ENCODE results near the gene IL6R. TPM values are rescaled to one million over a fixed set of nuclear protein-coding genes. Genes with fewer than 3 reads are reported as not detected.
A peak's percentile ranks its signal among the peaks of the same experiment; 100 is the strongest.

IL6R gene
- total RNA-seq, 3 donors from 2014 or later: 23.6 to 26.8 (median 24.0) TPM

GRCh38 chr1:154496383-154496782 is 91.2 kb downstream of the IL6R start:
- Histone ChIP-seq H3K27me3 (peaks cover 0 to 12% of the 10 kb centered on the region in 2 donors), H3K27ac (peak overlapping the region in 1 of 2 donors; percentile 49)
- intact Hi-C loops (cut with DNase I; ENCODE audit: low total_unique reads): no loop called here

GRCh38 chr1:154497026-154497806 is 92.1 kb downstream of the IL6R start:
- peaks cover 0 to 12% of the 10 kb centered on the region in 2 donors for H3K27me3 ChIP-seq
- TF ChIP-seq CTCF (IDR thresholded peaks at IDR 0.05) (no peak), POLR2A (IDR thresholded peaks at IDR 0.05) (no peak), POLR2AphosphoS5 (IDR thresholded peaks at IDR 0.05) (peak in 1 of 3 donors; percentile 27)
- intact Hi-C loops (cut with DNase I; ENCODE audit: low total_unique reads): no loop called here
- no peak for DNase-seq (ENCODE audit: low spot score in 2 of 2)
- H3K4me3 ChIP-seq: no peak overlapping the region
- no peaks in the 10 kb centered on the region for H3K4me1 ChIP-seq
- no peak overlapping the region for H3K27ac ChIP-seq
- no peaks in the 10 kb centered on the region for H3K36me3 ChIP-seq
- no peaks in the 10 kb centered on the region for H3K9me3 ChIP-seq

More at GRCh38 chr1:154496383-154496782, 91.2 kb downstream of the IL6R start:
- Histone ChIP-seq H3K4me1 (no peaks in the 10 kb centered on the region), H3K9me3 (no peaks in the 10 kb centered on the region), H3K36me3 (no peaks in the 10 kb centered on the region), H3K4me3 (no peak overlapping the region)
- TF ChIP-seq CTCF (IDR thresholded peaks at IDR 0.05) (no peak), POLR2A (IDR thresholded peaks at IDR 0.05) (no peak), POLR2AphosphoS5 (IDR thresholded peaks at IDR 0.05) (no peak)
- no peak for DNase-seq (ENCODE audit: low spot score in 2 of 2)

GRCh38 chr1:154499446-154499845 is 94.3 kb downstream of the IL6R start:
- intact Hi-C loops (cut with DNase I; ENCODE audit: low total_unique reads): no loop called here
- H3K4me3 ChIP-seq: peak overlapping the region in 2 of 3 donors; percentile 59 to 70
- H3K27ac ChIP-seq: no peak overlapping the region
- H3K36me3 ChIP-seq: no peaks in the 10 kb centered on the region
- H3K4me1 ChIP-seq: no peaks in the 10 kb centered on the region
- no peak for DNase-seq (ENCODE audit: low spot score in 2 of 2)
- peaks cover 0 to 12% of the 10 kb centered on the region in 2 donors for H3K27me3 ChIP-seq
- TF ChIP-seq CTCF (IDR thresholded peaks at IDR 0.05) (no peak), POLR2A (IDR thresholded peaks at IDR 0.05) (no peak), POLR2AphosphoS5 (IDR thresholded peaks at IDR 0.05) (no peak)
- H3K9me3 ChIP-seq: no peaks in the 10 kb centered on the region

- no peaks in the 10 kb centered on the region for H3K9me3 ChIP-seq
- no peaks in the 10 kb centered on the region for H3K36me3 ChIP-seq
- H3K4me1 ChIP-seq: no peaks in the 10 kb centered on the region
- H3K4me3 ChIP-seq: peak overlapping the region; percentile 59 to 70 (median 59)
- no peak for TF ChIP-seq CTCF (IDR thresholded peaks at IDR 0.05)
- no peak for TF ChIP-seq POLR2AphosphoS5 (IDR thresholded peaks at IDR 0.05)
- TF ChIP-seq POLR2A (IDR thresholded peaks at IDR 0.05): no peak
- H3K27me3 ChIP-seq: peaks cover 0 to 12% of the 10 kb centered on the region in 2 donors
- DNase-seq (ENCODE audit: low spot score in 2 of 2): no peak
- intact Hi-C loops (cut with DNase I; ENCODE audit: low total_unique reads): no loop called here
- H3K27ac ChIP-seq: no peak overlapping the region
Observed at GRCh38 chr1:154500533-154500932, 95.4 kb downstream of the IL6R start.

- Histone ChIP-seq H3K4me3 (peak overlapping the region; percentile 59 to 70 (median 59)), H3K27ac (peak overlapping the region; percentile 13 to 70), H3K4me1 (no peaks in the 10 kb centered on the region), H3K27me3 (peaks cover 0 to 12% of the 10 kb centered on the region in 2 donors), H3K36me3 (no peaks in the 10 kb centered on the region), H3K9me3 (no peaks in the 10 kb centered on the region)
- DNase-seq (ENCODE audit: low spot score in 2 of 2): peak; percentile 49 to 61
- TF ChIP-seq CTCF (IDR thresholded peaks at IDR 0.05): no peak
- no peak for TF ChIP-seq POLR2A (IDR thresholded peaks at IDR 0.05)
- TF ChIP-seq POLR2AphosphoS5 (IDR thresholded peaks at IDR 0.05): peak in 1 of 3 donors; percentile 68
- intact Hi-C loops (cut with DNase I; ENCODE audit: low total_unique reads): no loop called here
Observed at GRCh38 chr1:154501423-154502065, 96.4 kb downstream of the IL6R start.
